Stimulated activated CD4-positive, alpha-beta T cell treated with anti-CD3 and anti-CD28 coated beads, Interleukin-1b, Interleukin-23, amount 100 ng/mL, for 24 hours (primary cell): Measurements from ENCODE around the gene UBQLN1.
A peak's percentile ranks its signal among the peaks of the same experiment; 100 is the strongest.

Source experiments
- DNase-seq, 4 experiments: peaks; one replicate each; pipeline ENCODE4 v3.0.0-alpha.2; 2020; ENCODE audit warnings: low read depth in 4 of 4, low spot score in 1 of 4

UBQLN1 gene

GRCh38 chr9:83691492-83691891, 16.3 kb downstream of the UBQLN1 start:
- DNase-seq: no peak

GRCh38 chr9:83688921-83689320, 18.8 kb downstream of the UBQLN1 start:
- no peak for DNase-seq

GRCh38 chr9:83681490-83681889, 26.3 kb downstream of the UBQLN1 start:
- DNase-seq: no peak

GRCh38 chr9:83680233-83680632, 27.5 kb downstream of the UBQLN1 start:
- no peak for DNase-seq

- DNase-seq: no peak
Observed at GRCh38 chr9:83677596-83677995, 30.2 kb downstream of the UBQLN1 start.

- DNase-seq: no peak
Observed at GRCh38 chr9:83675466-83675865, 32.3 kb downstream of the UBQLN1 start.

GRCh38 chr9:83671451-83671850, 36.3 kb downstream of the UBQLN1 start:
- no peak for DNase-seq

GRCh38 chr9:83670381-83670780, 37.4 kb downstream of the UBQLN1 start:
- DNase-seq: no peak

GRCh38 chr9:83669067-83669466, 38.7 kb downstream of the UBQLN1 start:
- no peak for DNase-seq

- DNase-seq: no peak
Observed at GRCh38 chr9:83665580-83666200, 42.1 kb downstream of the UBQLN1 start.

GRCh38 chr9:83662933-83663332, 44.8 kb downstream of the UBQLN1 start:
- no peak for DNase-seq

GRCh38 chr9:83656952-83657351, 50.8 kb downstream of the UBQLN1 start:
- DNase-seq: no peak

- no peak for DNase-seq
Observed at GRCh38 chr9:83656032-83656680, 51.6 kb downstream of the UBQLN1 start.

- no peak for DNase-seq
Observed at GRCh38 chr9:83655433-83655832, 52.3 kb downstream of the UBQLN1 start.

- DNase-seq: no peak
Observed at GRCh38 chr9:83652433-83652832, 55.3 kb downstream of the UBQLN1 start.

- DNase-seq: no peak
Observed at GRCh38 chr9:83651558-83651957, 56.2 kb downstream of the UBQLN1 start.

GRCh38 chr9:83649515-83649914, 58.2 kb downstream of the UBQLN1 start:
- DNase-seq: no peak

GRCh38 chr9:83649080-83649479, 58.7 kb downstream of the UBQLN1 start:
- peak; percentile 45 to 57 (median 50) for DNase-seq

- no peak for DNase-seq
Observed at GRCh38 chr9:83646500-83647239, 61.1 kb downstream of the UBQLN1 start.

- no peak for DNase-seq
Observed at GRCh38 chr9:83642793-83643192, 65.0 kb downstream of the UBQLN1 start.

GRCh38 chr9:83639266-83639665, 68.5 kb downstream of the UBQLN1 start:
- no peak for DNase-seq

- no peak for DNase-seq
Observed at GRCh38 chr9:83637389-83637788, 70.4 kb downstream of the UBQLN1 start.
